Stimulated activated naive CD4-positive, alpha-beta T cell treated with Interleukin-2 at 50 U/mL for 16 hours (primary cell): ENCODE results near the gene CNNM3.
"Not testable (repeated sequence)": the region's sequence is repeated elsewhere in the genome, so short reads cannot be mapped to it uniquely, and the experiment has no call there.

Experiments
- DNase-seq: peaks from one replicate; lab custom pipeline; 2025; lab: John Stamatoyannopoulos, UW

Gene CNNM3

GRCh38 chr2:96816127-96816835 is at the start of gene CNNM3:
Gene CNNM3, plus strand, starts transcription at chr2:96816268. Its CDS starts 10 bp downstream, at chr2:96816278.
- peak; percentile 97 for DNase-seq

GRCh38 chr2:96767135-96767871 is 48.8 kb upstream of the CNNM3 start:
- no peak for DNase-seq

GRCh38 chr2:96768083-96768561 is 47.9 kb upstream of the CNNM3 start:
- DNase-seq: no peak

GRCh38 chr2:96769814-96770213 is 46.3 kb upstream of the CNNM3 start:
- DNase-seq: no peak

DNA sequence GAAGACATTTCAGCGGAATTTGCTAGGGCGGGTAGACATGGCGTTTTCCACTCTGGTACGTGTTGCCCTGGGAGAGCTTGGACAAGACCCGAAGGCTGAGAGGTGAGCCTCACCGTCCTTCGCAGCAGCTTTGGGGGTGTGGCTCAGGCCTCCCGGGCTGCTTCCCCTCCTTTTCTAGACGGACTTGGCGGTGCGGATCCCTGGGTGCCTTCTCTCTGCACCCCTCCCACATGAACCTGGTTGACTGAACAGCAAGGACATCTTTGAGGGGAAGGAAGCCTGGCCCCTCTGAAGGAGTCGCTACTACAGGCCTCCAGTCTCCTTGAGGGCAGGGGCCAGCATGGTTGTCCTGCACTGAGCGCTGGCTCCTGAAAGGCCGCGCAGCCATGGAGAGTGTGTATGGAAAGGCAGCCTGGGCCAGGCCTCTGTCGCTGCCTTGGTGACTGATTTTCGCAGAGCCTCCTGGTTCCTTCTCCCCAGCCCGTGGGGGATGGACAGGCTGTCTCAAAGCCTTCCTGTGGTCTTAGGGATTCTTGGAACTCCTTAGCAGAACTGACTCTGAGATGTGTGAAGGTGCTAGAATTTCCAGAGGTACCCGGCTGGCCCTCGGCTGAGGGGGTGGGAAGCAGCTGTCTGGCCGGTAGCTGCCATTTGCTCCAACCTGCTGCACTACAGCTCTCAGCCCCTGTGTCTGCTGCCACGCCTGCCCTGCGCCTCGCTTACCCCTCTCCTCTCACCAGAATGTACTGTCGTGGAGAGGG is 45.4 kb upstream of the CNNM3 start:
- no peak for DNase-seq

DNA sequence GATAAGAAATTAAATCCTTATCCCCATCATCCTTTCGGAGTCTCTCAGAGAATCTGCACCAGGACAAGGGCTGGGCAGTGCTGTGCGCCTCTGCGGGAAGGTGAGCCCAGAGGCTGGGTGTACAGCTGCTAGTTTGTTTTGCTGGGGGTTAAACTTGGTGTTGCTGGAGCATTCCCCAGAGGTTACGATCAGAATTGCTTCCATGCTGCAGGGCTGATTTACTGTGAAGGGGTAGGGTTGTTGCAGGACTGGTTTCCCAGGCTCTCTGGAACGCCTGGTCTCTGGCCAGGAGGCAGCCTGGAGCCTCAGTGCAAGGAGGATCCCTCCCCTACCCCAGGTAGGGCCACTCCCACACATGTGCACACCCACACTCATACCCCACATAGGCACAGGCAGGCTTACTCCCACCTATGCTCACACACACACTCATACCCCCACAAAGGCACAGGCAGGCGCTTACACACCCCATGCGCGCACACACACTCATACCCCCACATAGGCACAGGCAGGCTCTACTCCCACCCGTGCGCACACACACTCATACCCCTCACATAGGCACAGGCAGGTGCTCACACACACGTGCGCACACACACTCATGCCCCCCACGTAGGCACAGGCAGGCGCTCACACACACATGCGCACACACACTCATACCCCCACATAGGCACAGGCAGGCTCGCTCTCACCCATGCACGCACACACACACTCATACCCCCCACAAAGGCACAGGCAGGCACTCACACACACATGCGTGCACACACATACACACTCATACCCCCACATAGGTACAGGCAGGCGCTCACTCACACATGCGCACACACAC is 44.1 kb upstream of the CNNM3 start:
- no peak for DNase-seq

- DNase-seq: peak; percentile 48
Measured at GRCh38 chr2:96772903-96773671, 43.0 kb upstream of the CNNM3 start.

DNA sequence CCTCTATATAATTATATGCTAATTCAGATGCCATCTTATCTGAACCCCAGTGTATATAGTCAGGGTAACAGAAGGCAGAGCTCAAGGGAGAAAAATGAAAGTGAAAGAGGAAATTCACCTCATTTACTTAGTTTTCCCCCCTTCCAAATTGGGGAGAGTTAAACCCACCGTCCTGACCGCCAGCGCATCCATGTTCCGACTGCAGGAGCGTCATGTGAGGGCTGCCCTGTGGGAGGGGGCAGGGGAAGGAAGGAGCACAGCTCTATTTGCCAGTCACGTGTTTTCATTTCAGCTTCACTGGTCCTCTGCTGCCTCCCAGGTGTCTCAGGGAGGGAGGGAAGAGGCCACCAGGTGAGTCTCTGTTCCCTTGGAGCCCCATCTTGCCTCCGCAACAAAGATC is 42.1 kb upstream of the CNNM3 start:
- DNase-seq: peak; percentile 25

DNA sequence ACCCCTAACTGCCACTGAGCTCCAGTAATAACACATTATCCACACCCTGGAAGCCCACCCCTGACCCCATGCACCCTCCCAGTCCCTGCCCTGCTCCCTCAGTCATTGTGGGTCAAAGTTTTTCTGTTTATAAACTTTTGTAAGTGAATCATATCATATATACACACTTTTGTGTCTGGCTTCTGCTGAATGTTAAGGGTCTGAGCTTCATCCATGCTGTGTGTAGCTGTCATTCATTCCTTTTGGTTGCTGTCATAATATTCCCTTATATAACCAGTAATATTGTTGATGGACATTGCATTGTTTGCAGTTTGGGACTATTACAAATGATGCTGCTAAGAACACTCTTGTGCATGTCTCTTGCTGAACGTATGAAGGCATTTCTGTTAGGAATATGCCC is 40.9 kb upstream of the CNNM3 start:
- no peak for DNase-seq

DNA sequence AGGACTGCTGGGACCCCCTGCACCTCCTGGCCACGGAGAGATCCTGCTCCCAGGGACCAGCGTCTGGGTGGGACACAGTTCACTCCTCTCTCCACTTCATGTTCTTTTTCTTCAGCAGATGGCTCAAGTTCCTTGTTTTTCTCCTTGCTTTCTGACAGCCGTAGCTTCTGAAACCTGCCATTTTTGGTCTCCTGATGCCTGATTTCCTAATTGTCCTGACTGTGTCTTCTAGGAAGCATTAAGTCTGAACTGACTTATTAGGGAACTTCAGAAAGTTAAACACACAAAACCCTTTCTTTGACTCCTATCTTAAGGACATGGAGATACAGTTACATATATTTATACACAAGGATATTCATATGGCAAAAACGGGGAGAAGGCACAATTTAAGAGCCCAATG is 32.7 kb upstream of the CNNM3 start:
- DNase-seq: no peak

DNA sequence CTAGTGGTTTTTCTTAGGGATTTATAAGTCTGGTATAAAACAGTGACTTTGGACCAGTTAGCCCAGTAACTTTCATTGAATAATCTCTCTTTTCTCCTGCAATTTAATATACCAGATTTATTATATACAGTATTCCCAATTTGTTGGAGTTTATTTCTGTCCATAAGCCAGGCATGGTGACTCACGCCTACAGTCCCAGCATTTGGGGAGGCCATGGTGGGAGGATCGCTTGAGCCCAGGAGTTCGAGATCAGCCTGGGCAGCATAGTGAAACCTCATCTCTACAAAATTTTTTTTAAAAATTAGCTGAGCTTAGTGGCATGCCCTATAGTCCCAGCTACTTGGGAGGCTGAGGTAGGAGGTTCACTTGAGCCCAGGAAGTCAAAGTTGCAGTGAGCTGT is 28.7 kb upstream of the CNNM3 start:
- no peak for DNase-seq

DNA sequence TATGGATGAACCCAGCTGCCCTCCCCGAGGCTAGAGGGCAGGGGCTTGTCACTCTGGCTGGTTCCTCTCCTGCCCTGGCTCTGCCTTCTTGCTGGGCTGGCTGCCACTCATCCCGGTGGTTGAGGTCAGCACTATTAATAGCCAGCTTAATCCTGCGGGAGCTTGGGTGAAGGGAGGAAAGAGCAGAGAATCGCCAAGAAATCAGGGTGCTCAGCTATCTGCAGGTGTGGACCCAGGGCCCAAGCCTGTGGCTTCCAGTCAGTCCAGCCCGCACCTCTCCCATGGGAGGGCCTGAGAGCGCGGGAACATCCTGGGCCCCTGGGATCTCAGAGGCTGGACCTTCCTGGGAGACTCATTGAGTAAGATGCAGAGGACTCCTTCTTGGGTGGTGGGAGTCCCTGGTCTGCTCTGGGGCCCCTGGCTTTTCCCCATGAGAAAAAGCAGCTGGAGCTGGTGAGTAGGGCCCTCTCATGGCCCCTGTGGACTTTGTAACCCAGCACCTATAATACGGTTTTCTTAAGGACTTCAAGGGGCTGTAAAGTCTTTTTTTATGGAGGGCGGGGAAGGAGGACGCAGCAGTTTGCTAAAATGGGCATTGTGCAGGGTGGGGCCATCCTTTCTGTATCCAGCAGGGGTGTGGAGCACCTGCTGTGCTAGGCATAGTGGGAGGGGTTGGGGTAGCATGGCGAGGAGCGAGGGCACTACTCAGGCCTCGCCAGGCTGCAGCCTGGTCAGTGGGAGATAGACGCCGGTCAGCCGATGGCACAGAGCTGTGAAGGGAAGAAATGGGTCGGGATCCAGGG is 27.4 kb upstream of the CNNM3 start:
- no peak for DNase-seq

DNA sequence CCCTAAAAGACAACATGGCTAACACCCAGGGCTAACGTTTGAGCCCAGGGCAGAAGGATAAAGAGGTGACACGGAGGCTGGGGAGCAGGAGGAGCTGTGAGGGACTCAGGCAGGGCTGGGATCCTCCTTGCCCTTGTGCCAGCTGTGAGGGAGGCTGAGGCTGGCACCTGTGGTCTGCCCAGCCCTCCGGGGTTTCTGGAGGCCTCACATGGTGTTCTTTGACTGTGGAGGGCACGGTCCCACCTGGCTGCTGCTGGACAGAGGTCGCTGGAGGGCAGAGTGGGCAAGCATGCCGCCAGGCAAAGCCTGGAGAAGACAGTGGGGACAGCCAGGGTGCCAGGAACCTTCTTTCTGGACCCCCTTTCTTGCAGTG is 26.8 kb upstream of the CNNM3 start:
- no peak for DNase-seq

DNA sequence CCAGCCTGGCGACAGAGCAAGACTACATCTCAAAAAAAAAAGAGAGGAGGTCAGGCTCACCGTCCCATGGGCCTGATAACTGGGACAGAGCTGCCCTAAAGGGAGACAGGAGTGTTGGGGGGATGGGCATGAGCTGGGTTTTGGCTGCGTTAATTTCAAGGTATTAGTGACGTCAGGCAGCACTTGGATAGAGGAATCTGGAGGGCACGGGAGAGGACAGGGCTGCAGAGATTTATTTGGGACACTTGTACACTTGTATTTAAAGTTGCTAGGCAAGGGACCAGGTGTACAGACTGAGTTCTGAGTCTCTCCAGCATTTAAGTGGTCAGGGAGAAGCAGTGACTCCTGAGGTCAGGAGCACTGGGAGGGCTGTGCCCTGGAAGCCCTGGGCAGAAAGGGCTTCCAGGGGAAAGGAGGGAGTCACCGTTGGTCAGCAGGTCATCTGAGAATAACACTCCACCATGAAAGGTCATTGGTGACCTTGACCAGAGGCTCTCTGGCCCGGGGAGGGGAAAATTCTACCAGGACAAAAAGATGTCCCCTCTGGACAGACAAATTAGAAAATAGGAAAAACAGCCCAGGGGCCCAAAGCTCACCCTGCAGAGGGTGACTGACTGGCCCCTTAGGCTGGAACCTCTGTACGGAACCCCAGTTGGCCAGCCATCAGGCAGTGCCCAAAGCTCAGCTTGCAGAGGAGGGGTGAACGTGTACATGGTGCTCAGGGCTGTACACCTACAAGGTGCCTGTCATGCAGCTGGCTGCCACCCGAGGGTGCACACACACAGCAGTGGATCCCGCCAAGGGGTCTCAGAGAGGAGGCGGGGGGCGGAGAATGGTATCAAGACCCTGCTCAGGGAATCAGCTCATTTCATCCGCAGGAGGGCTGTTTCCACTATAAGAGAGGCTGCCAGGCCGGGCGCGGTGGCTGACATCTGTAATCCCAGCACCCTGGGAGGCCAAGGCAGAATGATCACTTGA is 23.0 kb upstream of the CNNM3 start:
- no peak for DNase-seq

DNA sequence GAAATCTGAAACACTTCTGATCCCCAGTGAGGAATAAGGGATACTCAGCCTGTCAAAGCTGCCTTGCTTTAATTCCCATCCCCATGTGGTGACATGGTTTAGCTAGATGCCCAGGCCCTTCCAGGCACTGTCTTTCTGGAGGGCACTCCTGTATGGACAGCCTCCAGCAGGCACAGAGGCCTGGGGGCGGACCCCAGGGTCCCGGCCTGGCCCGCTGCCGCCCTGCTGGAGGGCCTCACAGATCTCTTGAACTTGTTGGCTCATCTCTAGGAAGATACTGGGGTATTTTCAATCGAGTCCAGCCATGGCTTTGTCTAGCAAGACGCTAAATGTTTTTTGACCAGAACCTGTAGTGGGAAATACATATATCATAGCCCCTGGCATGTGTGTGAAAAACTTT is 21.0 kb upstream of the CNNM3 start:
- no peak for DNase-seq

GRCh38 chr2:96796497-96796896 is 19.6 kb upstream of the CNNM3 start:
- DNase-seq: not testable (repeated sequence)

GRCh38 chr2:96797066-96797625 is 18.9 kb upstream of the CNNM3 start:
- DNase-seq: no peak

DNA sequence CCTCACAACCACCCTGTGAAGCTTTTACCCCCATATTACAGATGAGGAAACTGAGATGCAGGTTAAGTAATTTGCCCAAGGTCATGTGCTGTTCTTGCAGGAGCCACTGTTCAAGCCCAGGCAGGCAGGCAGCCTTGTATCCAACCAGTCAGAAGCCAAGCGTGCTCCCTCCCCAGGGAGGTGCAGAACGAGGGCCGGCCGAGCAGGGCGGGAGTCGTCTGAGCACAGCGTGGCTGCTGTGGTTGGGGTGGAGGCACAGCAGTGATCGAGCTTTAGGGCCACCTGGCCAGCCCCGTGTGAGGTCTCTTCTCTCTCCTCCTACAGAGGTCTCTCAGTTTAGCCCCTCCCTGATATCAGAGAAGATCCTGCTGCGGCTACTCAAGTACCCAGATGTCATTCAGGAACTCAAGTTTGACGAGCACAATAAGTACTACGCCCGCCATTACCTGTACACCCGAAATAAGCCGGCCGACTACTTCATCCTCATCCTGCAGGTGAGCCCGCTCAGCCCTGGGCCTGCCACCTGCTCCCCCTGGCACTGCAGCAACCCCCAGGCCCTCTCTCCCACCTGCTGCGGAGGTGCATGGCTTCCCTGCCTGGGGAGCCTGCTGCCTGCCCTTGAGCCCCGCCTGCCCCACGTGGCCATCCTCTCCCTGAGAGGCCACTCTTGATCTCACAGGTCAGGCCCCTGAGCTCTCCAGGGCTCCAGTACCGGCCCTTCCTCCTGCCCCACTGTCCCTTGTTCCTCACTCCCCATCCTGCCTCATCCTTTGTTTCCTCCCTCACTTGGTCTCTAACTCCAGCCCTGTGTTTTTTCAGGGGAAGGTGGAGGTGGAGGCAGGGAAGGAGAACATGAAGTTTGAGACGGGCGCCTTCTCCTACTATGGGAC is 17.1 kb upstream of the CNNM3 start:
- no peak for DNase-seq
